Frontal cortex (tissue), 4 donors: ENCODE data around the gene MFRP. TPM values are rescaled to one million over a fixed set of nuclear protein-coding genes. Genes with fewer than 3 reads are reported as not detected.

ENCODE experiments used
- DNase-seq, 2 donors: peaks; one replicate each; pipeline ENCODE4 v3.0.0; 2012; ENCODE audit warnings: low spot score in 2 of 2
- FAIRE-seq: peaks from 2 replicates; lab custom pipeline; 2012; peaks lifted over from hg19 to GRCh38; lab: Jason Lieb, UNC
- total RNA-seq: library from RNA; depleted of rRNA; stranded (reverse); fragments of >200 nt; gene quantifications from one replicate; pipeline ENCODE4 v1.2.3, GENCODE V29; 2014
- donor health status: control.
- donor health status: control.
- donor health status: control.

MFRP gene
- total RNA-seq, 1 donor from 2014 or later = not detected

- no peak for FAIRE-seq
Observed at GRCh38 chr11:119339589-119340334, 6.7 kb downstream of the MFRP start.

GRCh38 chr11:119338965-119339588 lies 7.4 kb downstream of the MFRP start:
- FAIRE-seq (no peak), DNase-seq (no peak)

More at GRCh38 chr11:119339589-119340334, 6.7 kb downstream of the MFRP start:
- DNase-seq = peak; percentile 88 to 90

GRCh38 chr11:119338318-119338890 lies 8.1 kb downstream of the MFRP start:
- peak; percentile 81 to 83 for DNase-seq

GRCh38 chr11:119337581-119338317 lies 8.8 kb downstream of the MFRP start:
- no peak for FAIRE-seq
- no peak for DNase-seq

More at GRCh38 chr11:119338318-119338890, 8.1 kb downstream of the MFRP start:
- FAIRE-seq = no peak

GRCh38 chr11:119336744-119337469 lies 9.6 kb downstream of the MFRP start:
- FAIRE-seq = no peak
- DNase-seq = no peak

GRCh38 chr11:119335655-119336543 lies 10.6 kb downstream of the MFRP start:
- FAIRE-seq (no peak), DNase-seq (peak in 1 of 2 donors; percentile 31)

GRCh38 chr11:119335091-119335654 lies 11.3 kb downstream of the MFRP start:
- FAIRE-seq = no peak
- DNase-seq = no peak

GRCh38 chr11:119334174-119334930 lies 12.2 kb downstream of the MFRP start, which contains the start of gene RNF26:
Gene RNF26, plus strand, starts transcription at chr11:119334527. Its CDS starts 596 bp downstream, at chr11:119335123.
- peak; percentile 99 for FAIRE-seq
- DNase-seq = peak; percentile 97 to 99

- FAIRE-seq = no peak
Observed at GRCh38 chr11:119332111-119332765, 14.3 kb downstream of the MFRP start.

GRCh38 chr11:119330237-119330636 lies 16.3 kb downstream of the MFRP start:
- DNase-seq = no peak
- no peak for FAIRE-seq

More at GRCh38 chr11:119332111-119332765, 14.3 kb downstream of the MFRP start:
- no peak for DNase-seq

- no peak for DNase-seq
- no peak for FAIRE-seq
Observed at GRCh38 chr11:119329320-119329719, 17.2 kb downstream of the MFRP start.

GRCh38 chr11:119324189-119324588 lies 22.3 kb downstream of the MFRP start:
- no peak for FAIRE-seq
- no peak for DNase-seq

- DNase-seq (no peak), FAIRE-seq (no peak)
Observed at GRCh38 chr11:119323532-119324033, 22.9 kb downstream of the MFRP start.

GRCh38 chr11:119322921-119323531 lies 23.5 kb downstream of the MFRP start:
- no peak for FAIRE-seq
- no peak for DNase-seq

- FAIRE-seq (no peak), DNase-seq (no peak)
Observed at GRCh38 chr11:119322360-119322739, 24.2 kb downstream of the MFRP start.

- FAIRE-seq (no peak), DNase-seq (peak; percentile 62 to 65)
Observed at GRCh38 chr11:119320776-119321524, 25.6 kb downstream of the MFRP start.
